ENCODE measurements around the gene GZMA.

DNA sequence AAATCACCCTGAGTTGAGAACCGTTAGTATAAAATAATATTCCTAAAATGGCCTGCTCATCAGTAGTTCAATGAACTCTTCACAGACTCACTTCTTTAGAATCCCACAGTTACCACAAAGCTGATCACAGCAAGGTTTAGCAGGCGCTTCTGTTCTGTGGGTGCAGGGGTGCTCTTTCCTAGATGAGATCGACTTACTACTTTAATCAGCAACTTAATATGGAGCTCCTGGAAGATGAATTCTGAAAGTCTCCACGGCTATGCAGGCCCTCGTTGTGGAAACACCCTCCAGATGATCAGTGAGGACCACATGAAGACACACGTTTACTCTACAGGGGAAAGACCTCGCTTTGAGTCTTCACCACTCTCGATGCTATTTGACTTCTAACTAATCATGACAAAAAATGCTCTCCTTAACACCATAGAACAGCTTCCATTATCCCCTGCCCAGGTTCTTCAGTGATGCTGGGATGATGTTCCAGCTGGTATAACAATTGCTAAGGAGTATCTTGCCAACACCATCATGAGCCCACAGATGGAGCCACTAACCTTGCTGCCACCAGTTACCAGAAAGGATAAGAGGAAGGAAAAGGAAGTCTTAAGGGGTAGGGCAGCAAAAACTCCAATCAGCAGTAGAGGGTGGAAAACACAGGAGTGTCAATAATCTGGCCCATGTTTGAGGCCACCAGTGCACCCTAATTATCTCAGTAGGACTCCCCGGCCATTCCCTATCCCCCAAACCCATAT, 39.7 kb downstream of the GZMA start:
- TF ChIP-seq, protein P1, sequence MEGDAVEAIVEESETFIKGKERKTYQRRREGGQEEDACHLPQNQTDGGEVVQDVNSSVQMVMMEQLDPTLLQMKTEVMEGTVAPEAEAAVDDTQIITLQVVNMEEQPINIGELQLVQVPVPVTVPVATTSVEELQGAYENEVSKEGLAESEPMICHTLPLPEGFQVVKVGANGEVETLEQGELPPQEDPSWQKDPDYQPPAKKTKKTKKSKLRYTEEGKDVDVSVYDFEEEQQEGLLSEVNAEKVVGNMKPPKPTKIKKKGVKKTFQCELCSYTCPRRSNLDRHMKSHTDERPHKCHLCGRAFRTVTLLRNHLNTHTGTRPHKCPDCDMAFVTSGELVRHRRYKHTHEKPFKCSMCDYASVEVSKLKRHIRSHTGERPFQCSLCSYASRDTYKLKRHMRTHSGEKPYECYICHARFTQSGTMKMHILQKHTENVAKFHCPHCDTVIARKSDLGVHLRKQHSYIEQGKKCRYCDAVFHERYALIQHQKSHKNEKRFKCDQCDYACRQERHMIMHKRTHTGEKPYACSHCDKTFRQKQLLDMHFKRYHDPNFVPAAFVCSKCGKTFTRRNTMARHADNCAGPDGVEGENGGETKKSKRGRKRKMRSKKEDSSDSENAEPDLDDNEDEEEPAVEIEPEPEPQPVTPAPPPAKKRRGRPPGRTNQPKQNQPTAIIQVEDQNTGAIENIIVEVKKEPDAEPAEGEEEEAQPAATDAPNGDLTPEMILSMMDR (IDR thresholded peaks at IDR 0.05) = no peak
- no peak for TF ChIP-seq POLR2A (IDR thresholded peaks at IDR 0.05)

Data from lower leg skin (tissue), 3 donors.